GM12874 (cell line): ENCODE results near the gene S100A9.

Experiments used
- CTCF ChIP-seq: IDR thresholded peaks from 2 replicates; pipeline ENCODE4 v1.5.1; 2011; ENCODE audit warnings: low read depth, mild to moderate bottlenecking, control low read depth, low read length, moderate library complexity; ENCODE audit not compliant: insufficient read depth

The S100A9 gene

GRCh38 chr1:153389973-153390879 lies 32.6 kb downstream of the S100A9 start:
- no peak for TF ChIP-seq CTCF

- no peak for TF ChIP-seq CTCF
These were observed 33.5 kb downstream of the S100A9 start, which contains the start of gene S100A8 for GRCh38 chr1:153390938-153391710. Gene S100A8, minus strand, starts transcription at chr1:153391073. Its CDS starts 538 bp downstream, at chr1:153390535.

DNA sequence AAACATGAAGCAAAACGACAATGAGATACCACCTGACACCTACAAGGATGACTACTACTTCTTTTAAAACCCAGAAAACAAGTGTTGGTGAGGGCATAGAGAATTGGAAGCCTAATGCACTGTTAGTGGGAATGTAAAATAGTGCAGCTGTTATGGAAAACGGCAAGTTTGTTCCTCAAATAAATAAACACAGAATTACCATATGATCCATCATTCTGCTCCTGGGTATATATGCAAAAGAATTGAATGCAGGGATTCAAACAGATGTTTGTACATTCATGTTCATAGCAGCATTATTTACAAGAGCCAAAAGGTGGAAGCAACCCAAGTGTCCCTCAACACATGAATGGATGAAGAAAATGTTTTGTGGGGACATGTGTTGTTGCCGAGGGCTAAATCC lies 34.6 kb downstream of the S100A9 start:
- no peak for TF ChIP-seq CTCF

- TF ChIP-seq CTCF, result no peak
These were observed 35.2 kb downstream of the S100A9 start for GRCh38 chr1:153392822-153393221.

DNA sequence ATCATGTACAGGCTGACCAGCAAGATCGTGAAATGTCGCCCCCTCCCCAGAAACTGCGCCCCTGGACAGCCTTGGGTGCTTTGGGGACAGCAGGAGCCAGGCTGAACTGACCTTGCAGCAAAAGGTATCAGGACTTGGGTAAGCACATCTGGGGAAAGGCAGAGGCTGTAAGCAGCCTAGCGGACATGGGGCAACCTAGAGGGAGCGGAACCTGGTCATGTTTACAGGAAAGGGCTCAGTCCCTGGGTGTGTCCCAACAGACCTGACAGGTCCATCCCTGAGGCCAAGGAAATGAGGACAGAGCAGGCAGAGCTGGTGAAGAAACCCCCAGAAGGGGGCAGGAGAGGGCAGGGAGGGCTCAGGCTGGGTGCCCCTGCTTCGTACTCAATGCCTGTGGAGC lies 36.3 kb downstream of the S100A9 start:
- no peak for TF ChIP-seq CTCF

DNA sequence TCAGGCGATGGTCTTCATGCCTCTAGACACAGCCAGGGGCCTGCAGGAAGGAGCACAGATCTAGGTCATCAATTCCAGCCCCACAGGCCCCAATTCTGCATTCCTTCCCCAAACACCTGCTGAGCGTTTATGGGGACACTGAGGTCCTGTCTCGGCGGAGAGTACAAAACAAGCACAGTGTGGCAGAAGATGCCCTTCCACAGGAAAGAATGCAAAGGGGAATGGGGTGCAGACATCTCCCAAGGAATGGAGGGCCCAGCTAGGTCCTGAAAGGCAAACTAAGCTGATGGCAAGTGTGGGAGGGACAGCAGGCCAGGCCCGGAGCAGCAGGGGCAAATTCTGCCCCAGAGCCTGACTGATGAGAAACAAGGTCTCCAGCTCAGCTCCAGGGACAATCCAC lies 36.7 kb downstream of the S100A9 start:
- TF ChIP-seq CTCF, result no peak

DNA sequence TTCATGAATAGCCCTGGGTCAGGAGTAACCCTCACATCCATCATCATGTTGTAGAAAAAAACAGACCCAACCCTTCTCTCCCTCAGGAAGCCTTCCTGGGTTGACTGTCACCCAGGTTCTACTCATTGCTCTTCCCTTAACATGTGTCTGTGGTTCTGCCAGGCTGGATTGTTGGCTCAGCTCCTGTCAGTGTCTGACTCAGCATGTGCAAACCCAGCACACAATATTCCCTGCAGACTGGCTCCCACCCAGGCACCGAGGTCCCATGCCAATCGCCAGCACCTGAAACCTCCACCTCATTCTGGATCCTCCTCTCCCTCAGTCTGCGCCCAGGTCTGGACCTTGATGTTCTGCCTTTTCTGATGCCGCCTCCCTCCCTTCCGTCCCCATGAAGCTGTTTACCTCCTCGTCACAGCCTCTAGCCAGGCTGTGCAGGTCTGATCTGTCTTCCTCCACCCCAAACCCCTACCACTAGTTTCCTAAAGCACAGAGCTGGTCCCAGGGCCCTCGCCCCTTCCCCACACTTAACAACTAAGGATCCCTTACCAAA lies 37.6 kb downstream of the S100A9 start:
- TF ChIP-seq CTCF, result no peak
